GM18867 (cell line): ENCODE results near the gene AUTS2.
A peak's percentile ranks its signal among the peaks of the same experiment; 100 is the strongest.

Source experiments
- ATAC-seq: cut with Tn5 transposase; IDR thresholded peaks from one replicate; pipeline ENCODE4 v1.9.1; 2021; ENCODE audit warnings: mild to moderate bottlenecking, moderate library complexity; ENCODE audit not compliant: unreplicated experiment

The AUTS2 gene

DNA sequence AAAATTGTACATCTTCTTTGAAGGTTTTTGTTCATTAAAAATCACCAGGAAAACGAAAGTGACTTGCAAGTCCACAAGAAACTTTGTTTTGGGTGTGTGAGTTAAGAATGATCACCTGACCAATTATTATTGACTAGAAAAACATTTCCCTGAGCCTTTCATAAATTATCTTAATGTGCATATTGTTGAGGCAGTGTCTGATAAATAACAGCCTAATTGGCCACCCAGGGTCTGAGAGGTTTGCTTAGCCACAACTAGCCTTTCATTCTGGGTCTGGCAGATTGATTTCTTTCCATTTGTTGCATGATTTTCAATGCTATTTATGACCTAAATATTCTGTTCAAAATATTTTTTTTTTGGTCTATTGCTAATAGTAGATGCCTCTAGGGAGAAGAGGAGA is 152.8 kb downstream of the AUTS2 start:
- no peak for ATAC-seq

GRCh38 chr7:69753981-69754380 is 155.7 kb downstream of the AUTS2 start:
- no peak for ATAC-seq

GRCh38 chr7:69754476-69754875 is 156.2 kb downstream of the AUTS2 start:
- ATAC-seq: no peak

- no peak for ATAC-seq
These were observed 158.0 kb downstream of the AUTS2 start for GRCh38 chr7:69756235-69756634.

DNA sequence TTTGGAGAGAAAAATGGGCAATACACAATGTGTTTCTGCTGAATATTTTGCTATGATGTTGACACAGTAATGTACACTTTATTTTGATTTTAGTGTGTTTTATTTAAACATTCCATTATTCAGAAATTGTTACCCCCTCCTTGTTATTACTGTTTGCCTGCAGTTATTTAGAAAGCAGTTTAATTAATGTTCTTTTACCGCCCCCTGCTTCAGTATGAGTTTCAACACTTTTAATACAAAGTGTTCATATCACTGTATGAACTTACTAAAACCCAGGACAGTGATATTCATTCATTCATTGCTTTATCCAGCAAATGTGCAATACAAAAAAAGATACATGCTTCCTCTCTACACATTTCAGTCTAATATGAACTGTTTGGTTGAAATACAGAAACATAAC is 159.3 kb downstream of the AUTS2 start:
- no peak for ATAC-seq

- no peak for ATAC-seq
These were observed 159.7 kb downstream of the AUTS2 start for GRCh38 chr7:69757981-69758430.

DNA sequence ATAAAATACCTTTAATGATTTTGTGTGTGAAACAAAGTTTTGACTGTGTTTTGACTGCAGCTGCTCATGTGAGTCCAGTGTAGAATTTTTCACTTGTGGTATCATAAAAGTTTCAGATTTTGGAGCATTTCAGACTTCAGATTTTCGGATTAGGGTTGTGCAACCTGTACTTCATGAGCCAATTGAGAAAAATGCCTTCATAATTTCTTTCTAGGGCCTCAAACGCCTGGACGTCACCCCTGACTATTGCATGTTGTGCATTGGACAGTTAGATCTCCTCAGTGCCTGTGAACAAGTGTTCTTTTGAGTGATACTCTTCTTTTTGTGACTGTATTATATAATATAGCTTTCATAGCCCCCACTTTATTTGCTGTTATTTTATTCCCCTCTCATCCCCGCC is 161.1 kb downstream of the AUTS2 start:
- no peak for ATAC-seq

- no peak for ATAC-seq
These were observed 163.1 kb downstream of the AUTS2 start for GRCh38 chr7:69761290-69761922.

DNA sequence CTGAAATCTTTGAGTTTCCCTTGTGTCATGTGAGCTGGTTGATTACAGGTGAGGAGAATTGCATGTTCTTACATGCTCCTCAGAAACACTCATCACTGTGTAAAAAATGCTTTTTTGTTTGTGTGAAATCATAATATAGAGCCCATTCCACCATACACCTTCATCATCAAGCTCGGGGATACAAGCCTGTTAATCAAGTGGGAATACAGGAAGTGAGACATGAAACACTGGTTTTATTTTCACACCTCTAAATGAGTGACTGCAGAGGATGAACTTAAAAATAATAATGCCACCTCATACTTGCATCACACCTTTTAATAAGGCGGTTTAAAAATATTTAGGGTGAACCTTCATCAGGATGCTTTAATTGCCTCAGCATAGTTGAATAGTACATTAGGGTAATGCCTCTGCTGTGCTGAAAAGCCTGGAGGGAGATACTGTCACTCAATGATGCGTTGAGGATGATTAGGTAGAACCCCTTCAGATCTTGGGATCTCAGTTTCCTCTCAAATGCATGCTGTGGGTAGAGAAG is 164.6 kb downstream of the AUTS2 start:
- peak; percentile 88 for ATAC-seq

DNA sequence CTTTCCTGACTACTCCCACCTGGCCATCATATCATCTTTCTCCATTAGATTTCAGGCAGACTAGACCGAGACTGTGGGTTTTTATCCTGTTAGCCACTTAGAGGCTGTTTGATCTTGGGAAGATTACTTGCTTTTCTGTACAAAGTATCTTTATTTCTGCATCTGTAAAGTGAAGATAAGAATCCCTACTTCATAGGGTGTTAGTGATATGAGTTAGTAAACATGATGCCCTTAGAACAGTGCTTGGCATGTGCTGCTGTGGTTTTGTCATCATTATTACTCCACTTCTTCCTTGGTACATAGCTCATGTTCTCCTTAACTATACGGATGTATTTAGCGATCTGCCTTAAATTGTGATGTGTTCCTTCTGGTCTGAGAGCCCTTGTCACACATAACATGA is 165.2 kb downstream of the AUTS2 start:
- ATAC-seq: no peak

DNA sequence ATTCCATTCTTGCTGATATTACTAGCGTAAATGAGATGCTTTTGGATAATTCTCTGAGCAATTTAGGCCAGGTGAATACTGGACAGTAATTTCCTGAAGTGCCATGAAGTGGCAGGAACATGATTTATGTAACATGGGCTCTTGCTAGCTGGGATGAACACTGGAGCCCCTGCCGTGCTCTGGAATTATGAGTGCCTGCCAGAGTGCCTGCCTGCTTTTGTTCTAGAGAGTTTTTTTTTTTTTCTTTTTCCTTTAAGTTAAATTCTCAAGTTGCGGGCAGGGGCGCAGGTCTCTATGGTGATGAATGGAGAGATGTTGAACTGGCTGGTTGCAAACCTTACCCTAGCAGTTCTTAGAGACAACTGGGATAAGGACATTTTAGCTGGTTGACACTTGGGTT is 165.9 kb downstream of the AUTS2 start:
- no peak for ATAC-seq

DNA sequence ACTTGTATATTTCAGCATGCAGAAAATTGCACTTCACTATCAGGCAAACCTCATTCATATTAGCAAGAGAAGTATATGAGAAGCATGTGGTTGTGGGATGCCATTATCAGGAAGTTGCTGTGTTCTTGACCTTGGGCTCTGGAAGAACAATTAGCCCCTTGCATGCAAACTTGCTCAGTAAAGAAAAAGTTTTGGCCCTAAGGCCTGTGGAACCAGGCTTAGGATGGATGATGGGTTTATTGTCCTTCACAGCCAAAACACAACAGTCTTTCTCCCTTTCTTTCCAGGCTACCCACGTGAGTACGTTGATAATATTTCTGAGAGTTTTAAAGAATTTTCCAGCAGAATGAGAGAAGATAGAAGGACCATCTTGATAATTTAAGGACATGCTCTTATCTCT is 166.4 kb downstream of the AUTS2 start:
- ATAC-seq: no peak

- peak; percentile 27 for ATAC-seq
These were observed 167.6 kb downstream of the AUTS2 start for GRCh38 chr7:69765879-69766278.

DNA sequence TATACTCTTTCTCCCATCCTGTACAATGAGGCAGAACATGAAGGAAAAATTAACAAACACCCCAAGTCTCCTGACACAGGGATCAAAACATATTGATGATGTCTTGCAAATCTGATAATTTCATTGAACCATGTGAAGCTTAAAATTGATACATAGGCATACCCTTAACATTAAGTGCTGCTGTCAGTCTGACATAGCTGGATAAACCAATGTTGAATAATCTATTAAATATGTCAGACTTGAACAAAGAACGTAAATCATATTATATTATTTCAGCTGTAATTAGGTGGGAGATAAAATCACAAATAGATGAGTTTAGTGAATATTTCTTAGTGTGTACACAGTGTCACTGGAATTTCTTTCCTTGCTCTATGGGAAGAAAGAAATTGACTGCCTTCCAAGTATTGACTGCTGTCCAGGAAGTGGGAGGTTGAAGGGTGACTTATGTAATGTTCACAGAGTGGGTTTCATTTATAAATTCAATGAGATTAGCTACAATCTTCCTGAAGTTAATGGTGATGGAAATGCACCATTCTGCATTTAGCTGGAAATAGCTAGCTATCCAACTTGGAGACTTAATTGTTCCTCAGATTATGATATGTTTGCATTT is 170.8 kb downstream of the AUTS2 start:
- ATAC-seq: no peak

GRCh38 chr7:69769826-69770225 is 171.6 kb downstream of the AUTS2 start:
- ATAC-seq: peak; percentile 45

GRCh38 chr7:69770613-69771012 is 172.3 kb downstream of the AUTS2 start:
- ATAC-seq: no peak

GRCh38 chr7:69772718-69773436 is 174.6 kb downstream of the AUTS2 start:
- ATAC-seq: no peak

DNA sequence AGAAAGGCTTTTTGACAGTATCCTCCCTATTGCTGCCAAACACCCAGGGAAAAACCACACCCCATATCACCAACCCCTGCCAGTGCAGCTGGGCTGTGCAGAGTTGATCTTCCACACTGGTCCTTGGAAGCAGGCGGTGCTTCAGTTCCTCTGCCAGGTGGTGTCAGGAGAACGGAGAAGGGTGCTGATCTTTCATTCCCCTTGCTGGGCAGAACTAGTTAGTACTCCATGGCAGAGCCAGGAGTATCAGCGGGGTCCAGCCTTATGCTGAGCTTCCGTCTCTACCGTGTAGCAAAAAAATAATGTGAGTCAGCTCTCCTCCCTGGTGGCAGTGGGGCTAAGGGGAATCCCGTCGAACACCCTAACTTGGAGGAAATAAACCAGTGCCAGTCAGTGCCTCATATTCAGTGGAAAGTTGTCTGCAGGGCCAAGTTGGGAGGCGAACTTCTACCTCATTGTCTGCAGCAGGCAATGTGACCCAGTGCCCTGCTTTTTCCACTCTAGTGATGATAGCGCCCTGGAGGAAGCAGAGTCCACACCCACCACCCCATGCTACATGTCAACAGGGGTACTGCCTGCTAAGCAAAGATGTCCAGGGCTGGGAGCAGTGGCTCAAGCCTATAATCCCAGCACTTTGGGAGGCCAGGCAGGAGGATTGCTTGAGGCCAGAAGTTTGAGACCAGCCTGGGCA is 175.4 kb downstream of the AUTS2 start:
- no peak for ATAC-seq

DNA sequence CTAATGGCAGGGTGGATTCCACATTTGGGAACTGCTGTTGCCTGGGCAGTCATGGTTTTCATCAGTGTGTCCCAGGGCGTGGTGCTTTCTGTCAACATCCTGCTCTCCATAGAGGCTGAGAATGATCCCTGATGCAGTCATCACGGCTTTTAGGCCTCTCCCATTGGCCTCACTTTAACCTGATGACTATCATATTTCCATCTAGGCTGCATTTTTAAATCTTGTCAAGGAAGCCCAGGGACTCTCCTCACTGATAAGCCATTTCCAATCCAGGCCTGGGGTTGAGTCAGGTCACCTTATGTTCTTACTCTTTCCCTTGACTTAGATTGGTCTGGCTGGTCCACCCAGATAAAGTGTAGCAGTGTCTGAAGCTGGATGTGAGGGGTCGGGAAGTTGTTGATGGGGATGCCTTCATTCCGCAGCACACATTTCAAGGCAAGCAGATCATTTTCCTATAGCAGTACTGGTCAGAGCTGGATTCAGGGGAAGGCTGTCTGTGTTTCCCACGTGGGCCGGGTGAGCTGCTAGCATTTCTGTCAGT is 177.0 kb downstream of the AUTS2 start:
- no peak for ATAC-seq

- no peak for ATAC-seq
These were observed 178.3 kb downstream of the AUTS2 start for GRCh38 chr7:69776611-69777010.

- ATAC-seq: peak; percentile 66
These were observed 179.9 kb downstream of the AUTS2 start for GRCh38 chr7:69778138-69778537.
